NCI-H748 (cell line): Measurements from ENCODE around the gene FGF4.
"Not testable (repeated sequence)": the region's sequence is repeated elsewhere in the genome, so short reads cannot be mapped to it uniquely, and the experiment has no call there.

Experiments used
- DNase-seq: peaks from one replicate; lab custom pipeline; 2025; ENCODE audit not compliant: unreplicated experiment; lab: John Stamatoyannopoulos, UW

FGF4 gene

DNA sequence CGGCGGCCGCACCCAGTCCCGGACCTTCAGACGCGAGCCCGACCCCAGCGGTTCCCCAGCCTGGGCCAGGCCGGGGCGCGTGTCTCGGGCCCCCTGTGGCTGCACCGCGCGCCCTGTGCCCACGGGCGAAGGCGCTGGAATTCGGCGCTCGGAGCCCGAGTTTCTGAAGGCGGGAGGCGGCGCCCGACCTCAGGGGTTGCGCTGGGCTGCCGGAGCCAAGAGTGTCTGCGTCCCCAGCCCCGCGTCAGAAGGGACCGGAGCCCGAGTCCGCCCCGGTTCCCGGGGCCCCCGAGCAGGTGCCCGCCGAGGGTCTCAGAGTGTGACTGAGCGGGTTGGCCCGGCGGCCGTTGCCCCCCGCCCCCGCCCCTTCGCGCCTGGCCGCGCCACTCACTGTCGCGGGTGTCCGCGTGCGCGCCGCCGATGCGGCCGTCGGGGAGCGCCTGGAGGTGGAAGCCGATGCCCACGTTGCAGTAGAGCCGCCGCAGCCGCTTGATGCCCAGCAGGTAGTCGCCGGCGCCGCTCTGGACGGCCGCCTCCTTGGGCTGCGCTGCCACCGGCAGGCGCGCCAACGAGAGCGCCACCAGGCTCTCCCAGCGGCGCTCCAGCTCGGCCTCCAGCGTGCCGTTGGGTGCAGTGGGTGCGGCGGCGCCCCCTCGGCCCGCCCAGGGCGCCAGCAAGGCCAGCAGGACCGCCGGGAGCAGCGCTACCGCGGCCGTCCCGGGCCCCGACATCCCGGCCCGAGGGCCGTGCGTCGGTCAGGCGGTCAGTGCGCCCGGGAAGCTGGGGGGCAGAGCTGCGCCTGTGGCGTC, 583 bp downstream of the FGF4 start:
- peak; percentile 34 for DNase-seq

DNA sequence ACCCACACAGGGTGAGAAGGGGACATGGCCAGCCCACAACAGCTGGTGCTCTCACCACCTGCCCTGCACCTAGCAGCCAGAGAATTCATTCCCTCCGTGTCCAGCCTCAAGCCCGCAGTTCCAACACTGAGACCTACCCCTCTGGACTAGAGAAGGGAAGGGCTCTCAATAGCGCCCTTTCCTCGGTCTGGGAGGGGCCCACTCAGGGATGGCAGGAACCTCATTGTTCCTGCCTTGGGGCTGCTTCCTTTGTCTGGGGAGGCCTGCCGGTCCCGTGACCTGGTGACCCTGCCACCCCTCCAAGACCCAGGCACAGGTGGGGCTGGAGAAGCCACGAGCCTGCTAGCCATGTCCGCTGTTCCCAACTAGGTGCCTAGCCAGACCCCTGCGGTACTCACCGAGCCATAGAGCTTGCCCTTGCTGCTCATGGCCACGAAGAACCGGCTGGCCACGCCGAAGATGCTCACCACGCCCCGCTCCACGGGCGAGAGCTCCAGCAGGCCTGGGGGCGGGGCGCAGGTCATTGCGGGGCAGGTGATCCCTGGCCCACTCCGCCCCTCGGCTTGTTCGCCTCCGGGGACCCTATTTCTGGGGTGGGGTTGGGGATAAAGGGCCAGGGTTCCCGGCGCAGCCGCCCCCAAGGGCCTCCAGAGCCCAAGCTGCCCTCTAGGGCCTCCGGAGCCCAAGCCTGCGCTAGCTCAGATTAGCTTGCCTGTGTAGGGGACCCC, 1.4 kb downstream of the FGF4 start:
- no peak for DNase-seq

DNA sequence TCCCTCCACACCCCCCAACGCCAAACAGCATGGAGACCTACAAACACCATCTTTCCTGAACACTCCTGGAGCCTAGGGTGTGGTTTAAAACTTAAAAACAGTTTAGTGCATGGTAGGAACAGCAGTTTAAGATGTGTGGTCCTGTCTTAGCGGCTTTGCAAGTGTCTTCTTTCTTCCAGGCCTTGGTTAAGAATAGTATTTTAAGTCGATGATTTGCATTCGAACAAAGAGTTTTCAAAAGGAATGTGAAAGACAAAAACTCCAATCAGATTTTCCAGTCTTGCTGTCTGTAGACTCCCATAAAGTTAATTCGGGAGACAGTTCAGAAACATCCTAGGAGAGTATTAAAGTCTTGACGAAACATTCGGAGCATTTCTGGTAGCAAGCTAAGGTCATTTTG, 3.7 kb downstream of the FGF4 start:
- no peak for DNase-seq

DNA sequence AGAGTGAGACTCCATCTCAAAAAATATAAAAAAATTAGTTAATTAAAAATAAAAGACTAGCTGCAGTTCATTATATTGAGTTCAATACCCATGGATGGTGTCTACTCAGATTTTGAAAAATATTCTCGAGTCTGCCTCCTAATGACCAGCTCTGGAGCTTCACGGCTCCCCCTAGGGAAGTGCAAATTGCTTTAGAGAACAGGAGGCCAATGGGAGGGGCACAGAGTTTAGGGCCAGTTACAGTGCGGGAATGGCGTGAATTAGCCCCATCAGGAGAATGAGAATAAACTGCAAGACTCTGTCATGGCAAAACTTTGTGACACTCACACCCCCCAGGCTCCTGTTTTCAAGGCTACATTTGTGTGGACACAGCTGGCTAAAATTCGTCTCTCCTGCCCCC, 4.6 kb downstream of the FGF4 start:
- no peak for DNase-seq

DNA sequence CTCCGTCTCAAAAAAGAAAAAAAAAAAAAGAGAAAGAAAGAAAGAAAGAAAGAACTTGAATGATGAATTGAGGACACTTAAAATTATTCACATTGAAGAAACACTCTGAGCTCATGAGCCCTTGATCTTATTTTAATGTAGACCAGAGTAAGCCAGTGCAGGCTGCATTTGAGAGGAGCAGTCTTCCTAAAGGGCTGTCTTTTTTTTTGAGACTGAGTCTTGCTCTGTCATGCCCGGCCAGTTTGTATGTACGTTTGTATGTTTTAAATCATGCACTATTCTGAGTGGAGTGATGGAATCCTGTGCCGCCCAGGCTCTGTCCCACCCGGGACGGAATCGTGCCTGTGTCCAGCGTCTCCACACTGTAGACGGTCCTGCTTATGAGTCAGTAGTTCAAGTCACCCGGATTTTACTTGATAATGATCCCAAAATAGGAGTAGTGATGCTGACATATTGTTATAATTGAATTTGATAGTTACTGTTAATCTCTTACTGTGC, 9.6 kb downstream of the FGF4 start:
- no peak for DNase-seq

DNA sequence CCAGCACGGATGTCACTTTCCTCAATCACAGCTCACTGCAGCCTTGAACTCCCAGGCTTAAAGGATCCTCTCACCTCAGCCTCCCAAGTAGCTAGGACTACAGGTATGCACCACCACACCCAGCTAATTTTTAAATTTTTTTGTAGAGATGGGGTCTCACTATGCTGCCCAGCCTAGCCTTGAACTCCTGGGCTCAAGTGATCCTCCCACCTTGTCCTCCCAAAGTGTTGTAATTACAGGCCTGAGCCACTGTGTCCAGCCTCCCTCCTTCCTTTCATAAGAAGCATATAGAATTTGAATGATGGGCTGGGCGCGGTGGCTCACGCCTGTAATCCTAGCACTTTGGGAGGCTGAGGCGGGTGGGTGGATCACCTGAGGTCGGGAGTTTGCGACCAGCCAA, 10.2 kb downstream of the FGF4 start:
- not testable (repeated sequence) for DNase-seq

DNA sequence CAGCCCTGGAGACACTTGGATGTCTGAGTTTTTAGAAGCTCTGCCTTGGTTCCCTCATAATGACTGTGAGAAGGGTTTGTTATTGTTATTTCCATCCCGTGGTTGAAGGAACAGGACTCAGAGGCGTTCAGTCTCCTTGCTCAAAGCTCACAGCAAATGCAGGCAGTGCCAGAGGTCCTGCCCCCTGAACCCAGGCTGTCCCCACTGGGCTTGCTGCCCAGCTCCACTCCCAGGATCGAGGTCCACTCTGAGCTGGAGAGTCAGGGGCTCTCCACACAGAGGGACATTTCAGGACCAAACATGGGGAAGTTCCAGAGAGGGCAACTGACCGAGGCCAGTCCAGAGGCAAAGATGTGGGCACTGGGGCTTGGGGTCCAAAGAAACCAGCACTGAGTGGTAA, 14.8 kb downstream of the FGF4 start:
- no peak for DNase-seq

DNA sequence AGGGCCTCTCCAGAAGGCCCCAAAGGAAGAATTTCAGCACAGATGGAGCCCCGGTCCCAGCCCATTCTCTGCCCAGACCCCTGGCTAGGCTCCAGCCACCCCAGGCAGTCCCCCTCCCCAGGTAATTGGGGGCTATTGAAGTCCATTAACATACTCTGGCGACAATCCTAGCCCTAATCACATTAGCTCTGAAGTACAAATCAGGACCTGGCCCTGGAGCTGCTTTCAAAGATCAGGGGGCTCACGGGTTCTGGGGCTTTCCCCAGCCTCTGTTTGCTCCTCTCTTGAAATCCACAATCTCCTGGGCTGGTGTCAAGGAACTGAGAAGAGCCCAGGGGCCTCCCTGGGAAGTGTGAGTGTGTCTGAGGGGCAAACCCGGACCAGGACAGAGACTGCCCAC, 22.3 kb downstream of the FGF4 start:
- no peak for DNase-seq

DNA sequence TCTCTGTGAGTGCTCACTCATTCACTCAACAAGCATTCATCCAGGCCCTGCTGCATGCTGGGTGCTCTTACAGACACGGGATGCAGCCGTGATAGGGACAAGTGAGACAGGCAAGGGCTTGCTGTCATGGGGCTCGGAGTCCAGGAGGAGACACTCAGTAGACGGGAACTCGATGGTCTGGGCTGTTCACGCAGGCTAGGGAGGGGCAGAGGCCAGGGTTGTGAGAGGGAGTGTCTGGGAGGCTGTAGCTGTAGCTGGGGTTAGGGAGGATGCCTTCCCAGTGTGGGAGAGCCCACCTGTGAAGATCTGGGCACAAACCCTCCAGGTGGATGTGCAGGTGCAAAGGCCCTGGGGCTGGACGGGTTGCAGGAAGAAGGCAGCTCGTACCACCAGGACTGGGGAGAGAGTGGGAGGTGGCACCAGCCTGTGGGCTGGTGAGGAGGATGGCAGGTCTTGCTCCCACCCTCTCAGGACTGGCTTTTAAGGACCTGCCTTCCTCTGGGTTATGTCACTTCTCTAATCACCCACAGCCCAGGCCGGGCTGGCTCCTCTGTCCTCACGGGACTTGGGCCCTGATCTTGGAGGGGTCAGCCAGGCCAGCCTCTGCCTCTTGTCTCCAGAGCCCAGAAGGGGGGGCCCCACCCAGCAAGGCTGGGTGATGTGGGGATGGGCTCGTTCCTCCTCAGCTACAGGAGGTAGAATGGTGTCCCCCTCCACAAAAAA, 24.1 kb downstream of the FGF4 start:
- DNase-seq: no peak

DNA sequence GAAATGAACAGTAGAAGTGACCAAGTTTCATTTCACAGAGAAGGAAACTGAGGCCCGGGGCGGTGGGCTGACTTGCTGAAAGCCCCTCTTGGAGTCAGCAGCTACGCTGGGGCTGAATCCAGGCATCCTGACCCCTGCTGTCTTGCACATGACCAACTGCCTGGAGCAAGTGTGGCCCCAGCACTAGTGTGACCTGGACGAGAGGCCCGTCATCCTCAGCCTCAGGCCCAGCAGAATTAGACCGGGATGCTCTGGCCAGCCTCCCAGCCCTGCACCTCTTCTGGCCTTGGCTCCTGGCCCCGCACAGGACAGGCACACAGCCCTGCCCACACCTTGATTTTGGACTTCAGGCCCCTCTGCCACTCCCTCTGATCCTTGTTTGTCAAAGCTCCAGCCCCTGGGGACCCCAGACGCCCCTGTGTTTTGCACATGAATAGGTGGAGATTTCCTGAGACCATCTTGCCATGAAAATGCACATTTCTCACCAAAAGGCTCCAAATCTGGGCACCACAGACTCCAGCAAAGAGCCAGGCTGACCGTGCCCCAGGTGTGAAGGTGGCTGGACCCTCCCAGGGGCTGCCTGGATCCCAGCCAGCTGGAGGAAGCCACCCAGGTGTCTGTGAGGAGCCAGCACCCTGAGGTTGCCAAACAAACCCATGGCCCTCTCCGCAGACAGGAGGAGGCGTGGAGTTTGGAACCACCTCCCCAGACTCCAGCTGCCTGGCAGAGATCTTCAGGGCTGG, 24.9 kb downstream of the FGF4 start:
- DNase-seq: no peak

DNA sequence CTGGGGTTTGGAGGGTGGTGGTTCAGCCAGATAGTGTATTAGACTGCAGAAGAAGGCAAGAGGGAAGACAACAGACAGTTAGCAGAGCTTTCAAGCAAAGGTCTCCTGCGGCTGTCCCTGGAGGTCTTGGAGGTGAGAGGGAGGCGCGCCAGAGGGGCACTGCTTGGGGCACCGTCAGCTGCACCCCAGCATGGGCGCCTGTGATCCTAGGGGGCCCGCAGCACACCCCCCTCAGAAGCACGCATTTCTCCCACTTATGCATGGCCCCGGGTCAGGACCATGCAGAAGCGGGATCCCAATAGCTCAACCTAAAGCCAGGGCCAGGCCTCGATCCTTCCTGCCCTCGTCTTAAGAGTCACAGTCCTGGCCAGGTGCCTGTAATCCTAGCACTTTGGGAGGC, 26.5 kb downstream of the FGF4 start:
- no peak for DNase-seq

DNA sequence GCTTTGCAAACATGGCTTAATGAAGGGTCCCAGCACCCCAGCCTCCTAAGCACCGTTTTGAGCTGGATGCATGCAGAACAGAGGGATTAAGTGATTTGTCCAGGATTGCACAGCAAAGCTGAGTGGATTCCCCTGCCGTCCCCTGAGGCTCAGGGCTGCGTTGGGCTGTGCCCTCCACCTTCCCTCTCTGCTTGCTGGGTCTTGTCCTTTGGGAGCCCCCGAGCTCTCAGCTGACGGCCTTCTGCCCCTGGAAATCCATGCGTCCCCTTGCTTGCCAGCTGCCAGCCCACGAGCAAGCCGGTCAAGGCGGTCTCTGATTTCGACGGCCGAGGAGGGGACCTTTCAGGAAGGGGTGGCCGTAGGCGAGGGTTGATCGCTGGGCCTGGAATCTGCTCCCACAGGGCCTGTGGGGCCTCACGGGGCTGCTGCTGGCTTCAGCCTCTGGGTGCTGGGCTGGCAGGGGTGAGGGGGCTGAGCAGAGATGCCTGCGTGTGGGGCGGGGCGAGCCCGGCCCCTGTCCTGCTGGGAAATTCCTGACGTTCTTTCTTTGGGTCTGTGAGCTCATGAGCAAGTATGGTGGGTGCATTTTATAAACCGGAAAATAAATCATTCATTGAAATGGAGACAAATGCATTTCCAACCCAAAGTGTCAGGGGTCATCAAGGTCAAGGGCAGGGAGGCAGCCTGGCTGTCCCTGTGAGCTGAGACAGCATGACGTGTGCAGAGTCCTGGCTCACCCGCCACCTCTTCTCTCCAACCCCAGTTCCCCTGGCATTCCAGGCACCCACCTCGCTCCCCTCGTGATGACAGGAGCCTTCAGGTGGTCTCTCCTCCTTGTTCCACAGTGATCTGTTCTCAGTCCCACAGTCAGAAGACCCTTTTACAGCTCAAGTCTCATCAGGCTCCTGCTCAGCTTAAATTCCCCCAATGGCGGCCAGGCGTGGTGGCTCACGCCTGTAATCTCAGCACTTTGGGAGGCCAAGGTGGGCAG, 28.1 kb downstream of the FGF4 start:
- no peak for DNase-seq

DNA sequence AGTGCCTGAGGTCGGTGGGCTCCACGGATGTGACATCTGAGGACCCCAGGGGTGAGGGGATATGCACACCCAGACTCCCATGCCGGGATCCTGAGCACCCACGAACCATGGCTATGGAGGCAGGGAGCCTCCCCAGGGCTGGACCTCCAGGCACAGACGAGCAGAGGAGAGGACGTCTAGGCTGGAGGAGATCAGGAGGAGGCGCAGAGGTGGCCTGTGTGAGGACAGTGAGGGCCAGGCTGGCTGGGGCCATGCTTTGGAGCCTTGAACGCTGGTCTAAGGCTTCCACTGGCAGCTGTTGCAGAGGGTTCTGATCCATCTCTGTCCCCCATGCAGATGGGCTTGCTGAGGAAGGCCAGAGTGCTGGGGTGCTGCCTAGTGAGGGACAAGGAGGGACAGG, 29.0 kb downstream of the FGF4 start:
- no peak for DNase-seq

DNA sequence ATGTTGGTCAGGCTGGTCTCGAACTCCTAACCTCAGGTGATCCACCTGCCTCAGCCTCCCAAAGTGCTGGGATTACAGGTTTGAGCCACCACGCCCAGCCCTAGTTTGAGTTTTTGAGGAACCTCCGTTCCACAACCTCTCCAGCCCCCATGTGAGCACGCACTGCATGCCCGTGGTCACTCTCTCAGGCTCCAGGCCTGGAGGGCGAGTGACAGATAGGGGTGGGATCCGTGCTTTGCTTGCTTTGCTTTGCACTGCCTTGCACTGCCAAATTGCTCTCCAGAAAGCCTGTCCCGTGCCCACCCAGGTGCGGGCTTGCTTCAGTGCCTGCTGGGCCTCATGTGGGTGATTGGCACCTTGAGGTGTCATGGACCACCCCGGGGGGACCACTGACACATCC, 29.9 kb downstream of the FGF4 start:
- no peak for DNase-seq

DNA sequence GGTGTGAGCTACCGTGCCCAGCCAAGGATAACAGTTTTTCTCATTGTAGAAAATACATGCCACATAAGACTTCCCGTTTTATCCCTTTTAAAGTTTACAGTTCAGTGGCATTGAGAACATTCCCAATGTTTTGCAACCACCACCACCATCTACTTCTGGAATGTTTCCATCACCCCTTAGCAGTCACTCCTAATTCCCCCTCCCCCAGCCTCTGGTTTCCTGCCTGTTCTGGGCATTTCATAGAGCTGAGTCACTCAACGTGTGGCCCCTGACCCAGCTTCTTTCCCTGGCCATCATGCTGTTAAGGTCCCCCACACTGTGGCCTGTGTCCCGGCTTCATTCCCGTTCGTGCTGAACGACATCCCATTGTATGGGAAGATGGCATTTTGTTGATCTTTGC, 30.7 kb downstream of the FGF4 start:
- DNase-seq: no peak

DNA sequence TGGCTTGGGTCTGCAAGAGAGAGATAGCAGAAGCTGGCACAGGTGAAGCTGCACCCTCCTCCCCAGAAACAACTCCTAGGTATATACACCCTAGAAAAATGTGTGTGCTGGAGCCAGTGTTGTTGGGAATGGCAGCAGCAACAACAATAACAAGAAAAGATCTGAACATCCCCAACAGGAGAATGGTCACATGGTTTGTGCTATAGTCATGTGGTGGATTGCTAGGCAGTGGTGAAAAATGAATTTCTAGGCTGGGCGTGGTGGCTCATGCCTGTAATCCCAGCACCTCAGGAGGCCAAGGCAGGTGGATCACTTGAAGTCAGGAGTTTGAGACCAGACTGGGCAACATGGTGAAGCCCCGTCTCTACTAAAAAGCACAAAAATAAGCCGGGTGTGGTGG, 40.3 kb downstream of the FGF4 start:
- no peak for DNase-seq

DNA sequence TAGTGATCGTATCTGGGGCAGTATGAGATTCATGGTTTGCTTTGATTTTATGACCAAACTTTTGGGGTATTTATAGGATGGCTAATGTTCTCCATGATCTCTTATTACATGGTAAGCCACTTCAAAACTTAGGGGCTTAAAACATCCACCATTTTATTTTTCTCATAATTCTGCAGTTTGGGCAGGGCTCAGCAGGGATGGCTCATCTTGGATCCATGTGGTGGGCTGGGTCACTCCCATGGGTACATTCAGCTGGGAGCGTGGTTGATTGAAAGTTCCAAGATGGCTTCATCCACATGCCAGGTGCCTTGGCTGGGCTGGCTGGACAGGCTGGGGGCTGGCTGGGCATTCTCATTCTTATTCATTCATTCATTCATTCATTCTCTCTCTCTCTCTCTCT, 40.8 kb downstream of the FGF4 start:
- no peak for DNase-seq

DNA sequence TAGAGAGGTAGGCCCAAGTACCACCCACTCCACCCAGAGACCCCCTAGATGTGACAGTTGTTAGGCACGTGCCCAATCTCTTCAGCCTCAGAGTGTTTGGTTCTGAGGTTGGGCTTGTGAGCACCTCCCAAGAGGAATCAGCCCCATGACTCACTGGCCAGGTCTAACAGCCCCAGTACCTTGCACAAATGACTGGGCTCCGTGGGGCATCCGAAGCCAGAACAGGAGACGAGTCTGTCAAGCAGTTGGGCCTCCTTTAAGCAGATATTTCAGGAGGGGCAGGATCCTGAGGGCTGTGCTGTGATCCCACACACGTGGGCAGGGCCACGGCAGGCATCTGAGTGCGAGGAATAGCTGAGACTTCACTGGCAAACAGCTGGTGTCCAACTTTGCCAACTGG, 42.2 kb downstream of the FGF4 start:
- DNase-seq: no peak

DNA sequence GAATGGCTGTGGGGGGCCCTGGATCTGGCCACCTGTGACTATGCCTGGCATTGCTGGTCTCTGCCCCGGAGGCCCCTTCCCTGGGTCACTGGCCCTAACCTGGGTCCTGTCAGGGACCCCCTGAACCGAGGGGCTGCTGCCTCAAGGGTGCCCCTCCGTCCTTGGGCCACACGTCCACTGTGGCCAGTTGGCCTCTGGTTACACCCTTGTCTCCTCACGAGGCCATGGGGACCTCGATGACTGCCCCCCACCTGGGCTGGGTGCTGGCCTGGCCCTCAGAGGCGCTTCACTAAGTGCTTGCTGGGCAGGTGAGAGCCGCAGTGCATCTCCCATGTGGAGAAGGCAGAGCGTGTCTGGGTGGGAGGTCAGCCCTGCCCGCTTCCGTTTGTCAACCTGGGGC, 44.0 kb downstream of the FGF4 start:
- no peak for DNase-seq

DNA sequence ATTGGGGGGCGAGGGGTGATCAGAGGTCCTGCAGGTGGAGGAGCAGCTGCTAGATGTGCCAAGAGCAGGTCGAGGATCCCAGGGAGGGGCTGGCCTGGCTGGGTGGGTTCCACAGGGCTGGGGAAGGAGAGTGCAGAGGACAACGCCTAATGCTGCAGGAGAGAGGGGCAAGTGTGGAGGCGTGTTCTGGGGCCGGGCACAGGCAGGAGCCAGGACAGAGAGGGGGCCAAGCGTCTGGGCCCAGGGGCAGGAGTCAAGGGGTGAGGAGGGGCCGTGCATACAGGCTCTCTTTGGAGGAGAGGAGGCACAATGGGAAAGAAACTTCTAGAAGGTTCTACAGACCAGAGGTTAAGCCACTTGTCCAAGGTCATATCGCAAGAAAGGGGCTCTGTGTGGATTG, 44.6 kb downstream of the FGF4 start:
- no peak for DNase-seq
